IPS-18c (cell line): Measurements from ENCODE around the gene ADRA2B.

Source experiments
- H3K4me3 ChIP-seq: 2 replicates; pipeline ENCODE4 v1.7.0; 2013; ENCODE audit warnings: low read depth, mild to moderate bottlenecking, low read length, moderate library complexity; ENCODE audit not compliant: insufficient read depth
- H3K9me3 ChIP-seq: one replicate; pipeline ENCODE4 v1.6.1; 2013; ENCODE audit warnings: mild to moderate bottlenecking, low read length, moderate library complexity; ENCODE audit not compliant: control insufficient read depth, insufficient read depth

ADRA2B gene

GRCh38 chr2:96128456-96128855 lies 12.1 kb upstream of the ADRA2B start:
- H3K4me3 ChIP-seq, result no peak overlapping the region
- H3K9me3 ChIP-seq, result no peaks in the 10 kb centered on the region

GRCh38 chr2:96124406-96125265 lies 8.3 kb upstream of the ADRA2B start:
- H3K4me3 ChIP-seq, result no peak overlapping the region
- H3K9me3 ChIP-seq, result no peaks in the 10 kb centered on the region

- no peak overlapping the region for H3K4me3 ChIP-seq
- H3K9me3 ChIP-seq, result no peaks in the 10 kb centered on the region
These were observed 7.6 kb upstream of the ADRA2B start for GRCh38 chr2:96123936-96124335.

GRCh38 chr2:96123290-96123689 lies 6.9 kb upstream of the ADRA2B start:
- peaks cover 2% of the 10 kb centered on the region for H3K9me3 ChIP-seq
- H3K4me3 ChIP-seq, result no peak overlapping the region

- Histone ChIP-seq H3K9me3 (peaks cover 2% of the 10 kb centered on the region), H3K4me3 (no peak overlapping the region)
These were observed 6.0 kb upstream of the ADRA2B start for GRCh38 chr2:96122391-96122790.

- Histone ChIP-seq H3K9me3 (peaks cover 2% of the 10 kb centered on the region), H3K4me3 (no peak overlapping the region)
These were observed 5.0 kb upstream of the ADRA2B start for GRCh38 chr2:96121414-96121813.

GRCh38 chr2:96120991-96121390 lies 4.6 kb upstream of the ADRA2B start:
- Histone ChIP-seq H3K4me3 (no peak overlapping the region), H3K9me3 (peaks cover 2% of the 10 kb centered on the region)

GRCh38 chr2:96120091-96120720 lies 3.8 kb upstream of the ADRA2B start:
- H3K9me3 ChIP-seq, result peaks cover 2% of the 10 kb centered on the region
- H3K4me3 ChIP-seq, result no peak overlapping the region

GRCh38 chr2:96119389-96119751 lies 3.0 kb upstream of the ADRA2B start:
- peaks cover 2% of the 10 kb centered on the region for H3K9me3 ChIP-seq
- H3K4me3 ChIP-seq, result no peak overlapping the region

- H3K9me3 ChIP-seq, result peaks cover 2% of the 10 kb centered on the region
- H3K4me3 ChIP-seq, result no peak overlapping the region
These were observed 2.5 kb upstream of the ADRA2B start for GRCh38 chr2:96118698-96119388.

GRCh38 chr2:96117701-96118588 lies 1.6 kb upstream of the ADRA2B start:
- Histone ChIP-seq H3K9me3 (peaks cover 2% of the 10 kb centered on the region), H3K4me3 (no peak overlapping the region)

- Histone ChIP-seq H3K9me3 (peaks cover 2% of the 10 kb centered on the region), H3K4me3 (peak overlapping the region; percentile 69)
These were observed 635 bp upstream of the ADRA2B start for GRCh38 chr2:96116879-96117533.

- H3K4me3 ChIP-seq, result peak overlapping the region; percentile 69
These were observed 544 bp downstream of the ADRA2B start for GRCh38 chr2:96115631-96116423.

GRCh38 chr2:96114903-96115581 lies 1.3 kb downstream of the ADRA2B start:
- Histone ChIP-seq H3K4me3 (no peak overlapping the region), H3K9me3 (peaks cover 2% of the 10 kb centered on the region)

More at GRCh38 chr2:96115631-96116423, 544 bp downstream of the ADRA2B start:
- H3K9me3 ChIP-seq, result peaks cover 2% of the 10 kb centered on the region

- Histone ChIP-seq H3K4me3 (no peak overlapping the region), H3K9me3 (peaks cover 2% of the 10 kb centered on the region)
These were observed 1.8 kb downstream of the ADRA2B start for GRCh38 chr2:96114546-96114902.

- Histone ChIP-seq H3K4me3 (no peak overlapping the region), H3K9me3 (peaks cover 2% of the 10 kb centered on the region)
These were observed 2.4 kb downstream of the ADRA2B start for GRCh38 chr2:96113951-96114350.
